GM19238 (cell line): ENCODE results near the gene COL19A1.
"Not testable (repeated sequence)": the region's sequence is repeated elsewhere in the genome, so short reads cannot be mapped to it uniquely, and the experiment has no call there.

Experiments
- DNase-seq: peaks from one replicate; pipeline ENCODE4 v3.0.0; 2011; ENCODE audit warnings: low spot score; ENCODE audit not compliant: insufficient read length

Gene COL19A1

GRCh38 chr6:69900869-69901268, 34.5 kb downstream of the COL19A1 start:
- no peak for DNase-seq

GRCh38 chr6:69901361-69901760, 35.0 kb downstream of the COL19A1 start:
- no peak for DNase-seq

GRCh38 chr6:69907981-69908498, 41.7 kb downstream of the COL19A1 start:
- no peak for DNase-seq

- no peak for DNase-seq
Observed at GRCh38 chr6:69913361-69913760, 47.0 kb downstream of the COL19A1 start.

GRCh38 chr6:69914015-69914485, 47.7 kb downstream of the COL19A1 start:
- DNase-seq: no peak

GRCh38 chr6:69915346-69915745, 49.0 kb downstream of the COL19A1 start:
- DNase-seq: no peak

GRCh38 chr6:69917834-69918233, 51.5 kb downstream of the COL19A1 start:
- DNase-seq: no peak

GRCh38 chr6:69918813-69919475, 52.6 kb downstream of the COL19A1 start:
- DNase-seq: no peak

GRCh38 chr6:69921066-69921465, 54.7 kb downstream of the COL19A1 start:
- DNase-seq: not testable (repeated sequence)

- not testable (repeated sequence) for DNase-seq
Observed at GRCh38 chr6:69921611-69922010, 55.3 kb downstream of the COL19A1 start.

- DNase-seq: no peak
Observed at GRCh38 chr6:69926745-69927144, 60.4 kb downstream of the COL19A1 start.

- DNase-seq: no peak
Observed at GRCh38 chr6:69933239-69933638, 66.9 kb downstream of the COL19A1 start.

GRCh38 chr6:69935079-69935478, 68.7 kb downstream of the COL19A1 start:
- no peak for DNase-seq

GRCh38 chr6:69936674-69937363, 70.5 kb downstream of the COL19A1 start:
- no peak for DNase-seq

- DNase-seq: no peak
Observed at GRCh38 chr6:69937402-69938136, 71.2 kb downstream of the COL19A1 start.

- no peak for DNase-seq
Observed at GRCh38 chr6:69942485-69942884, 76.1 kb downstream of the COL19A1 start.

GRCh38 chr6:69945192-69945591, 78.8 kb downstream of the COL19A1 start:
- no peak for DNase-seq

- DNase-seq: no peak
Observed at GRCh38 chr6:69948479-69949114, 82.2 kb downstream of the COL19A1 start.

- no peak for DNase-seq
Observed at GRCh38 chr6:69953491-69953890, 87.1 kb downstream of the COL19A1 start.

GRCh38 chr6:69954733-69955132, 88.4 kb downstream of the COL19A1 start:
- no peak for DNase-seq

GRCh38 chr6:69957985-69958559, 91.7 kb downstream of the COL19A1 start:
- no peak for DNase-seq
